SW 1271 (cell line): ENCODE measurements around the gene NRIP1.

Source experiments
- DNase-seq, 2 experiments: peaks; one replicate each; lab custom pipeline; 2025; lab: John Stamatoyannopoulos, UW

NRIP1 gene

GRCh38 chr21:15064576-15065391 is at the start of gene NRIP1:
NRIP1 (minus strand) TSS chr21:15065000; CDS start chr21:14968192, 96,808 bp downstream.
- DNase-seq = peak; percentile 17 to 66

- no peak for DNase-seq
These were observed 48.1 kb upstream of the NRIP1 start for GRCh38 chr21:15112858-15113257.

GRCh38 chr21:15108801-15109200 is 44.0 kb upstream of the NRIP1 start:
- no peak for DNase-seq

- DNase-seq = no peak
These were observed 39.7 kb upstream of the NRIP1 start for GRCh38 chr21:15104470-15104869.

GRCh38 chr21:15098908-15099307 is 34.1 kb upstream of the NRIP1 start:
- DNase-seq = no peak

GRCh38 chr21:15098181-15098580 is 33.4 kb upstream of the NRIP1 start:
- no peak for DNase-seq

GRCh38 chr21:15097580-15097979 is 32.8 kb upstream of the NRIP1 start:
- DNase-seq = no peak

GRCh38 chr21:15096146-15096545 is 31.3 kb upstream of the NRIP1 start:
- no peak for DNase-seq

GRCh38 chr21:15095326-15095725 is 30.5 kb upstream of the NRIP1 start:
- no peak for DNase-seq

- DNase-seq = no peak
These were observed 29.9 kb upstream of the NRIP1 start for GRCh38 chr21:15094706-15095105.

GRCh38 chr21:15093216-15093615 is 28.4 kb upstream of the NRIP1 start:
- no peak for DNase-seq

- DNase-seq = no peak
These were observed 27.9 kb upstream of the NRIP1 start for GRCh38 chr21:15092745-15093144.

GRCh38 chr21:15090390-15090789 is 25.6 kb upstream of the NRIP1 start:
- no peak for DNase-seq

- no peak for DNase-seq
These were observed 23.7 kb upstream of the NRIP1 start for GRCh38 chr21:15088488-15088887.

- DNase-seq = no peak
These were observed 19.9 kb upstream of the NRIP1 start for GRCh38 chr21:15084668-15085067.

GRCh38 chr21:15080526-15080925 is 15.7 kb upstream of the NRIP1 start:
- no peak for DNase-seq

- DNase-seq = no peak
These were observed 14.5 kb upstream of the NRIP1 start for GRCh38 chr21:15079269-15079668.

GRCh38 chr21:15078180-15078579 is 13.4 kb upstream of the NRIP1 start:
- no peak for DNase-seq

- DNase-seq = no peak
These were observed 12.8 kb upstream of the NRIP1 start for GRCh38 chr21:15077529-15078145.

GRCh38 chr21:15076730-15077129 is 11.9 kb upstream of the NRIP1 start:
- DNase-seq = no peak

- DNase-seq = no peak
These were observed 6.2 kb upstream of the NRIP1 start for GRCh38 chr21:15071009-15071408.

GRCh38 chr21:15066123-15066575 is 1.3 kb upstream of the NRIP1 start:
- DNase-seq = no peak

GRCh38 chr21:15065392-15066122 is 757 bp upstream of the NRIP1 start:
- peak; percentile 7 to 15 for DNase-seq
